Dendritic cell treated with granulocyte-macrophage colony-stimulating factor and Interleukin-4, amounts not matched to agents 40 ng/mL and 50 ng/mL, for 4 days (primary cell): ENCODE measurements around the gene ARHGAP18.

Experiments
- H3K27ac Mint-ChIP-seq: one replicate; pipeline ENCODE4 v1.8.0; 2022; ENCODE audit warnings: mild to moderate bottlenecking, mixed read lengths
- H3K27me3 Mint-ChIP-seq: one replicate; pipeline ENCODE4 v1.8.0; 2022; ENCODE audit warnings: mild to moderate bottlenecking, mixed read lengths
- H3K36me3 Mint-ChIP-seq: one replicate; pipeline ENCODE4 v1.8.0; 2022; ENCODE audit warnings: low read depth, mixed read lengths
- H3K4me1 Mint-ChIP-seq: one replicate; pipeline ENCODE4 v1.8.0; 2022; ENCODE audit warnings: low read depth, mixed read lengths
- H3K4me3 Mint-ChIP-seq: one replicate; pipeline ENCODE4 v1.8.0; 2022; ENCODE audit warnings: mild to moderate bottlenecking, moderate library complexity, mixed read lengths
- H3K9me3 Mint-ChIP-seq: one replicate; pipeline ENCODE4 v1.8.0; 2022; ENCODE audit warnings: mixed read lengths
- intact Hi-C: fragments of 100-400 bp; cut with micrococcal nuclease; formaldehyde crosslinking; loops from one replicate; pipeline ENCODE4 v1.15.0; 2022

ARHGAP18 gene

GRCh38 chr6:129662980-129663431 lies 47.0 kb downstream of the ARHGAP18 start:
- intact Hi-C loops = no loop called here
- H3K4me1 Mint-ChIP-seq = peaks cover 78% of the 10 kb centered on the region
- peaks cover 79% of the 10 kb centered on the region for H3K36me3 Mint-ChIP-seq
- no peak overlapping the region for H3K27ac Mint-ChIP-seq
- no peaks in the 10 kb centered on the region for H3K9me3 Mint-ChIP-seq
- no peak overlapping the region for H3K4me3 Mint-ChIP-seq
- H3K27me3 Mint-ChIP-seq = no peaks in the 10 kb centered on the region

DNA sequence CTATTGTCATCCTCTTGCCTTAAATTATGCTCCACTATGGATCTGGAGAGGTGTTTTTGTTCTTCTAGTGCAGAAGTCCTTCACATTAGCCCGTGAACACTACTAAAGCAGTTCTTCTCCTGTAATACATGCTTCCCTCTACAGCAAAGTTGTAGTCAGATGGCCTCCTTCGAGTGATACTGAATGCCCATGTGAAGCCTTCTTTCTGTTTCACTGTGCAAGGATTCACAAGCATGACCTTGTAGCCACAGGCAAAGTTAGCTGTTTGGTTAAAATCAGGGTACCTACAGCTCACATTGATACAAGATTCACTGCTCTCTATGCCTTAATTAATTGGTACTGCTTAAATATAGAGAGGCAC lies 47.6 kb downstream of the ARHGAP18 start:
- H3K4me3 Mint-ChIP-seq = no peak overlapping the region
- intact Hi-C loops = no loop called here
- H3K36me3 Mint-ChIP-seq = peaks cover 73% of the 10 kb centered on the region
- peaks cover 77% of the 10 kb centered on the region for H3K4me1 Mint-ChIP-seq
- no peaks in the 10 kb centered on the region for H3K9me3 Mint-ChIP-seq
- no peaks in the 10 kb centered on the region for H3K27me3 Mint-ChIP-seq
- peak overlapping the region; percentile 60 for H3K27ac Mint-ChIP-seq

DNA sequence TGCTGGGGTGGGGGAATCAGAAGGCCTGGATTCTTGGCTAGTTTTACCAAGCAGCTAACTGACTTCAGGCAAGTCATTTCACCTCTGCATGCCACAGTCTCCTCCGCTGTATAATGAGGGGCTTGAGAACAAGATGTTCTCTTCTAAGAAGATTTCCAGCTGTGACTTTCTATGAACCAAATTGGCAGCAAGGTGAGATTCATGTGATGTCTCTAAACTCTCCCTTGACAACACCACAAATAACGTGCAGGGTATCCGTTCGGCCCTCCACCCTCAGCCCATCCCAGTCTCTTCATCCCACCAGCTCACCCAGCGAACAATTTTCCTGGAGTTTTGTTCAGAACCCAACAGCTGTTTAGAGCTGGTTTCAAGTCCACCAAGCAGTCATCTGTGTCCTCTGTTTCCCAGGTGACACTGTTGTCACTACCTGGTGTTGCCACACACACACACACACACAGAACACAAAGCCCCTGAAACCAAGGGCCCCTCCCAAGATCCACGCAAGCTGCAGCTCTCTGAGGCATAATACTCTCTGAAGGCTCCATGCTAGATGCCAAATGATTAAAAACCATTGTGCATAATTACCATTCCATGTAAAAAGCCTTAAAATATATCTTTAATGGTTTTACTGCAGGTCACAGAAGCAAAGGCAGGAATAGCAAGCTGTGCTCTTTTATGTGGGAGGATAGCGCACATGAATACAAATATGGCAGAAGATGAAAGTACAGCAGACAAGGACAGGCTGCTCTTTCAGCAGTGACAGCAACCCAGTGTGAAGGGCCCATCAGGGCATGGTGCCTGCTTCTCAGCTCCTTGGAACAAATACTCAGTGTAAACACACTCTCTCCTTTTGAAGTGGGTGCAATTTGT lies 48.2 kb downstream of the ARHGAP18 start:
- no peak overlapping the region for H3K4me3 Mint-ChIP-seq
- H3K36me3 Mint-ChIP-seq = peaks cover 72% of the 10 kb centered on the region
- H3K27me3 Mint-ChIP-seq = no peaks in the 10 kb centered on the region
- intact Hi-C loops = no loop called here
- no peaks in the 10 kb centered on the region for H3K9me3 Mint-ChIP-seq
- peak overlapping the region; percentile 60 for H3K27ac Mint-ChIP-seq
- peaks cover 76% of the 10 kb centered on the region for H3K4me1 Mint-ChIP-seq

DNA sequence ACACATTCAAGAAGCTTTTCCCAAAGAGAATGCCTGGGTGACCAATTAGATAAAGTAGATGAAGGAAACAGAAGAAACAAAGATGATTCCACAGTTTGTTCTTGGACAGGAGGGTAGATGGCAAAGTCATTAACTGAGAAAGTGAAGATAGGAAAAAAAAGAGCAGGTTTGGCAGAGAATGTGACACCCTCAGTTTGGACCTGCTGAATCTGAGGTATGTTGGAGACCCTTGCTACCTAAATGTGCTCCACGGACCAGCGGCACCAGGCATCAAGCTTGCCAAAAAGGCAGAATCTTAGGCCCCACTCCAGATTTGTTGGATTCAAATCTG lies 49.7 kb downstream of the ARHGAP18 start:
- Mint-ChIP-seq H3K4me1 (peaks cover 77% of the 10 kb centered on the region), H3K36me3 (peaks cover 71% of the 10 kb centered on the region), H3K27ac (peak overlapping the region; percentile 76), H3K4me3 (no peak overlapping the region), H3K9me3 (no peaks in the 10 kb centered on the region), H3K27me3 (no peaks in the 10 kb centered on the region)
- intact Hi-C loops = no loop called here

GRCh38 chr6:129659590-129660345 lies 50.2 kb downstream of the ARHGAP18 start:
- no peaks in the 10 kb centered on the region for H3K27me3 Mint-ChIP-seq
- H3K9me3 Mint-ChIP-seq = peaks cover 3% of the 10 kb centered on the region
- peak overlapping the region; percentile 3 for H3K4me3 Mint-ChIP-seq
- peaks cover 75% of the 10 kb centered on the region for H3K4me1 Mint-ChIP-seq
- intact Hi-C loops = no loop called here
- peak overlapping the region; percentile 76 for H3K27ac Mint-ChIP-seq
- peaks cover 71% of the 10 kb centered on the region for H3K36me3 Mint-ChIP-seq

DNA sequence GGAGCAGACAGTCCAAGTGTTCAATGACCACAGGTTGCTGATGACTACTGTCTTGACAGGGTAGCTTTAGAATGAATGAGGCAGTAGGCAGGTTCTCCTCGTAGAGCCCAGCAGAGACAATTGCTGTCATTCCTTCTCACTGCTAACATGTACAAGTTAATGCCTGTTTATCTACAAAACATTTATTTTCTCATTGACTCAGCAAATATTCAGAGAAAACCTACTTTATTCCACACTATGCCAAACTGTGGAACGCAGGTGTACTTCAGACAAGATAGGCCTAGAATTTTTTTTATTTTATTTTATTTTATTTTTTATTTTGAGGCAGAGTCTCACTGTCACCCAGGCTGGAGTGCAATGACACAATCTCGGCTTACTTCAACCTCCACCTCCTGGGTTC lies 50.8 kb downstream of the ARHGAP18 start:
- Mint-ChIP-seq H3K36me3 (peaks cover 71% of the 10 kb centered on the region), H3K27me3 (no peaks in the 10 kb centered on the region), H3K4me1 (peaks cover 75% of the 10 kb centered on the region), H3K27ac (peak overlapping the region; percentile 76), H3K4me3 (no peak overlapping the region), H3K9me3 (peaks cover 8% of the 10 kb centered on the region)
- intact Hi-C loops = no loop called here

- H3K4me3 Mint-ChIP-seq = no peak overlapping the region
- H3K27me3 Mint-ChIP-seq = no peaks in the 10 kb centered on the region
- H3K36me3 Mint-ChIP-seq = peaks cover 74% of the 10 kb centered on the region
- peaks cover 77% of the 10 kb centered on the region for H3K4me1 Mint-ChIP-seq
- peaks cover 8% of the 10 kb centered on the region for H3K9me3 Mint-ChIP-seq
- intact Hi-C loops = no loop called here
- H3K27ac Mint-ChIP-seq = peak overlapping the region; percentile 76
Measured at GRCh38 chr6:129657483-129657882, 52.5 kb downstream of the ARHGAP18 start.

- peaks cover 79% of the 10 kb centered on the region for H3K4me1 Mint-ChIP-seq
- peaks cover 8% of the 10 kb centered on the region for H3K9me3 Mint-ChIP-seq
- H3K4me3 Mint-ChIP-seq = no peak overlapping the region
- H3K27ac Mint-ChIP-seq = peak overlapping the region; percentile 76
- peaks cover 74% of the 10 kb centered on the region for H3K36me3 Mint-ChIP-seq
- H3K27me3 Mint-ChIP-seq = no peaks in the 10 kb centered on the region
- intact Hi-C loops = no loop called here
Measured at GRCh38 chr6:129655334-129655733, 54.6 kb downstream of the ARHGAP18 start.

GRCh38 chr6:129653746-129654145 lies 56.2 kb downstream of the ARHGAP18 start:
- Mint-ChIP-seq H3K4me1 (peaks cover 72% of the 10 kb centered on the region), H3K4me3 (no peak overlapping the region), H3K9me3 (peaks cover 8% of the 10 kb centered on the region), H3K36me3 (peaks cover 74% of the 10 kb centered on the region), H3K27ac (peak overlapping the region; percentile 84), H3K27me3 (no peaks in the 10 kb centered on the region)
- intact Hi-C loops = no loop called here

DNA sequence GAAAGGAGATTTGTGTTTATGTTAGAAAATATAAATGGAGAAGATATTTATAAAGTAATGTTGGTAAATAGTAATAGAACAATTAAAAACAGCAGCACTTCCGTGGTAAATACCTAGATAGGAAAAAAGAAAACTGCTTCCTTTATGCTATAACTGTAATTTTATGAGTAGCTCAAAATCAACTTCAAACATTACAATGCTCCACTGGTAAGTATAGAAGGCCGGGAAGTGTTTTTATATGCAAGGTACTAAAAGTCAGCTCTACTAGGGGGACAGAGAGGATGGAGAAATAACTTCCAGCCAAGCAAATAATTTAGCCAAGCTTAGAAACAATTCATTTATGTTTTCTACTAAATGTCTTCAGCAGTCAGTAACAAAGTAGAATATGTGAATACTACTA lies 56.7 kb downstream of the ARHGAP18 start:
- intact Hi-C loops = no loop called here
- H3K9me3 Mint-ChIP-seq = peaks cover 8% of the 10 kb centered on the region
- H3K36me3 Mint-ChIP-seq = peaks cover 77% of the 10 kb centered on the region
- no peak overlapping the region for H3K4me3 Mint-ChIP-seq
- peak overlapping the region; percentile 84 for H3K27ac Mint-ChIP-seq
- H3K4me1 Mint-ChIP-seq = peaks cover 70% of the 10 kb centered on the region
- H3K27me3 Mint-ChIP-seq = no peaks in the 10 kb centered on the region

- H3K27ac Mint-ChIP-seq = peak overlapping the region; percentile 84
- peaks cover 77% of the 10 kb centered on the region for H3K36me3 Mint-ChIP-seq
- H3K27me3 Mint-ChIP-seq = no peaks in the 10 kb centered on the region
- no peak overlapping the region for H3K4me3 Mint-ChIP-seq
- intact Hi-C loops = no loop called here
- H3K4me1 Mint-ChIP-seq = peaks cover 67% of the 10 kb centered on the region
- H3K9me3 Mint-ChIP-seq = peaks cover 8% of the 10 kb centered on the region
Measured at GRCh38 chr6:129651291-129651691, 58.7 kb downstream of the ARHGAP18 start.

GRCh38 chr6:129648819-129649491 lies 61.0 kb downstream of the ARHGAP18 start:
- H3K4me3 Mint-ChIP-seq = no peak overlapping the region
- H3K4me1 Mint-ChIP-seq = peaks cover 72% of the 10 kb centered on the region
- intact Hi-C loops = no loop called here
- H3K27ac Mint-ChIP-seq = no peak overlapping the region
- H3K36me3 Mint-ChIP-seq = peaks cover 77% of the 10 kb centered on the region
- H3K9me3 Mint-ChIP-seq = no peaks in the 10 kb centered on the region
- no peaks in the 10 kb centered on the region for H3K27me3 Mint-ChIP-seq

DNA sequence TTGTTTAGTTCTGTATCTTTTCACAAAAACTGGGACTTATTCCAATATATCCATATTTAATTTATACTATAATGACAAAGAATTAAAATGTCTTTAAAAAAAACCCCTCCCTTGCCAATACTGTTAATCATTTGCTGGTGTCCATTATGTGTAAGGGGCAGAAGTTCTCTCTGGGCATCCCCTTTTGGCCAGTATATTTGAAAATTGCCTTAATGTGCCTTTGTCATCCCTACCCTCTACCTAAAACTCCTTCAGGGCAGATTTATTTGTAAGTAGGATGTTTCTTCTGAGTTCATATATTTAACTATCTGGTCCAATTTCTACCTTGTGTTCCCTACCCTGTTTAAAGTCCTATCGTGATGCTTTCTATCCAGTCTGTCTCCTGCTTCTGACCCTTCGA lies 62.9 kb downstream of the ARHGAP18 start:
- no peak overlapping the region for H3K4me3 Mint-ChIP-seq
- no peaks in the 10 kb centered on the region for H3K9me3 Mint-ChIP-seq
- intact Hi-C loops = no loop called here
- no peaks in the 10 kb centered on the region for H3K27me3 Mint-ChIP-seq
- no peak overlapping the region for H3K27ac Mint-ChIP-seq
- H3K4me1 Mint-ChIP-seq = peaks cover 55% of the 10 kb centered on the region
- peaks cover 61% of the 10 kb centered on the region for H3K36me3 Mint-ChIP-seq

GRCh38 chr6:129646642-129647041 lies 63.3 kb downstream of the ARHGAP18 start:
- H3K4me1 Mint-ChIP-seq = peaks cover 51% of the 10 kb centered on the region
- H3K27ac Mint-ChIP-seq = no peak overlapping the region
- intact Hi-C loops = no loop called here
- H3K4me3 Mint-ChIP-seq = no peak overlapping the region
- no peaks in the 10 kb centered on the region for H3K9me3 Mint-ChIP-seq
- no peaks in the 10 kb centered on the region for H3K27me3 Mint-ChIP-seq
- H3K36me3 Mint-ChIP-seq = peaks cover 59% of the 10 kb centered on the region
